GM23338 (cell line): ENCODE results near the gene SLC25A34.

ENCODE experiments used
- CREB1 ChIP-seq: fragments of 250-450 bp; sonication (Bioruptor Pico); IDR thresholded peaks from 2 replicates; pipeline ENCODE4 v1.5.0; 2020; ENCODE audit warnings: low read depth, mild to moderate bottlenecking, moderate library complexity
- EZH2 ChIP-seq: fragments of 200-600 bp; sonication (generic); IDR thresholded peaks from one replicate; pipeline ENCODE4 v1.8.0; 2017; ENCODE audit warnings: antibody characterized with exemption, mild to moderate bottlenecking, low read depth; ENCODE audit not compliant: unreplicated experiment
- EZH2phosphoT487 ChIP-seq: fragments of 200-600 bp; sonication (generic); IDR thresholded peaks from one replicate; pipeline ENCODE4 v1.8.1; 2018; ENCODE audit warnings: antibody characterized with exemption; ENCODE audit not compliant: unreplicated experiment
- JUNB ChIP-seq: IDR thresholded peaks from one replicate; pipeline ENCODE4 v1.6.1; 2016; ENCODE audit warnings: antibody characterized with exemption; ENCODE audit not compliant: unreplicated experiment
- NANOG ChIP-seq: IDR thresholded peaks from 2 replicates; pipeline ENCODE4 v1.6.1; 2016; ENCODE audit warnings: antibody characterized with exemption, borderline replicate concordance
- POLR2AphosphoS5 ChIP-seq: IDR thresholded peaks from 2 replicates; pipeline ENCODE4 v1.6.1; 2016; ENCODE audit warnings: antibody characterized with exemption, low read depth
- STAT1 ChIP-seq: IDR thresholded peaks from one replicate; pipeline ENCODE4 v1.6.1; 2016; ENCODE audit warnings: antibody characterized with exemption; ENCODE audit not compliant: unreplicated experiment
- ZNF114 ChIP-seq: fragments of 250-450 bp; sonication (Bioruptor Pico); IDR thresholded peaks from 2 replicates; pipeline ENCODE4 v1.5.0; 2020; ENCODE audit warnings: mild to moderate bottlenecking, moderate library complexity
- ZNF331 ChIP-seq: fragments of 250-450 bp; sonication (Bioruptor Pico); IDR thresholded peaks from 2 replicates; pipeline ENCODE4 v1.5.0; 2020; ENCODE audit warnings: low read depth, mild to moderate bottlenecking, moderate library complexity
- TF ChIP-seq, protein P1 (sequence below), 2 experiments: fragments of 200-600 bp in 1 of 2; sonication (generic) in 1 of 2; conservative IDR thresholded peaks; 2 replicates each; pipeline versions ENCODE4 v1.5.1 to v1.6.1; 2016 to 2017; ENCODE audit warnings: antibody characterized with exemption in 2 of 2, low read depth in 2 of 2, mild to moderate bottlenecking in 2 of 2, moderate library complexity in 1 of 2
- TF ChIP-seq, protein P2 (sequence below): IDR thresholded peaks from 2 replicates; pipeline ENCODE4 v1.6.1; 2016; ENCODE audit warnings: antibody characterized with exemption
- TF ChIP-seq, protein P3 (sequence below): IDR thresholded peaks from one replicate; pipeline ENCODE4 v1.6.1; 2018; ENCODE audit warnings: antibody characterized with exemption; ENCODE audit not compliant: unreplicated experiment
- TF ChIP-seq, protein P4 (sequence below): fragments of 250-450 bp; sonication (Bioruptor Pico); IDR thresholded peaks from 2 replicates; pipeline ENCODE4 v1.5.0; 2020; ENCODE audit warnings: mild to moderate bottlenecking, moderate library complexity

DNA sequence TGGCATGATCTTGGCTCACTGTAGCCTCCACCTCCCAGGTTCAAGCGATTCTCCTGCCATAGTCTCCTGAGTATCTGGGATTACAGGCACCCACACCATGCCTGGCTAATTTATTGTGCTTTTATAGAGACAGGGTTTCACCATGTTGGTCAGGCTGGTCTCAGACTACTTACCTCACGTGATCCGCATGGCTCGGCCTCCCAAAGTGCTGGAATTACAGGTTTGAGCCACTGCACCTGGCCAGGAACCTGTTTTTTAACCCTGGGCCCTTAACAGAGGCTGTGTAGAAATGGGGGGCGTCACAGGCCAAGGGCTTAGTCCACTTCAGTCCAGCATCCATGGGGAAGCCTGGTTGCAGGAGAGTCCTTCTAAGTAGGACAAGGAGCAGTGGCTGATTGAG, 31.9 kb downstream of the SLC25A34 start:
- TF ChIP-seq EZH2 (no peak), POLR2AphosphoS5 (no peak), EZH2phosphoT487 (no peak), JUNB (no peak), CREB1 (CRISPR knock-in tag) (no peak), NANOG (no peak), ZNF114 (CRISPR knock-in tag) (no peak), ZNF331 (CRISPR knock-in tag) (no peak), STAT1 (no peak)
- TF ChIP-seq, protein P1, sequence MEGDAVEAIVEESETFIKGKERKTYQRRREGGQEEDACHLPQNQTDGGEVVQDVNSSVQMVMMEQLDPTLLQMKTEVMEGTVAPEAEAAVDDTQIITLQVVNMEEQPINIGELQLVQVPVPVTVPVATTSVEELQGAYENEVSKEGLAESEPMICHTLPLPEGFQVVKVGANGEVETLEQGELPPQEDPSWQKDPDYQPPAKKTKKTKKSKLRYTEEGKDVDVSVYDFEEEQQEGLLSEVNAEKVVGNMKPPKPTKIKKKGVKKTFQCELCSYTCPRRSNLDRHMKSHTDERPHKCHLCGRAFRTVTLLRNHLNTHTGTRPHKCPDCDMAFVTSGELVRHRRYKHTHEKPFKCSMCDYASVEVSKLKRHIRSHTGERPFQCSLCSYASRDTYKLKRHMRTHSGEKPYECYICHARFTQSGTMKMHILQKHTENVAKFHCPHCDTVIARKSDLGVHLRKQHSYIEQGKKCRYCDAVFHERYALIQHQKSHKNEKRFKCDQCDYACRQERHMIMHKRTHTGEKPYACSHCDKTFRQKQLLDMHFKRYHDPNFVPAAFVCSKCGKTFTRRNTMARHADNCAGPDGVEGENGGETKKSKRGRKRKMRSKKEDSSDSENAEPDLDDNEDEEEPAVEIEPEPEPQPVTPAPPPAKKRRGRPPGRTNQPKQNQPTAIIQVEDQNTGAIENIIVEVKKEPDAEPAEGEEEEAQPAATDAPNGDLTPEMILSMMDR (conservative IDR thresholded peaks at IDR 0.05; ENCODE audit: low read depth in 2 of 2), result no peak
- TF ChIP-seq, protein P2, sequence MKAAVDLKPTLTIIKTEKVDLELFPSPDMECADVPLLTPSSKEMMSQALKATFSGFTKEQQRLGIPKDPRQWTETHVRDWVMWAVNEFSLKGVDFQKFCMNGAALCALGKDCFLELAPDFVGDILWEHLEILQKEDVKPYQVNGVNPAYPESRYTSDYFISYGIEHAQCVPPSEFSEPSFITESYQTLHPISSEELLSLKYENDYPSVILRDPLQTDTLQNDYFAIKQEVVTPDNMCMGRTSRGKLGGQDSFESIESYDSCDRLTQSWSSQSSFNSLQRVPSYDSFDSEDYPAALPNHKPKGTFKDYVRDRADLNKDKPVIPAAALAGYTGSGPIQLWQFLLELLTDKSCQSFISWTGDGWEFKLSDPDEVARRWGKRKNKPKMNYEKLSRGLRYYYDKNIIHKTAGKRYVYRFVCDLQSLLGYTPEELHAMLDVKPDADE, result no peak
- TF ChIP-seq, protein P3, sequence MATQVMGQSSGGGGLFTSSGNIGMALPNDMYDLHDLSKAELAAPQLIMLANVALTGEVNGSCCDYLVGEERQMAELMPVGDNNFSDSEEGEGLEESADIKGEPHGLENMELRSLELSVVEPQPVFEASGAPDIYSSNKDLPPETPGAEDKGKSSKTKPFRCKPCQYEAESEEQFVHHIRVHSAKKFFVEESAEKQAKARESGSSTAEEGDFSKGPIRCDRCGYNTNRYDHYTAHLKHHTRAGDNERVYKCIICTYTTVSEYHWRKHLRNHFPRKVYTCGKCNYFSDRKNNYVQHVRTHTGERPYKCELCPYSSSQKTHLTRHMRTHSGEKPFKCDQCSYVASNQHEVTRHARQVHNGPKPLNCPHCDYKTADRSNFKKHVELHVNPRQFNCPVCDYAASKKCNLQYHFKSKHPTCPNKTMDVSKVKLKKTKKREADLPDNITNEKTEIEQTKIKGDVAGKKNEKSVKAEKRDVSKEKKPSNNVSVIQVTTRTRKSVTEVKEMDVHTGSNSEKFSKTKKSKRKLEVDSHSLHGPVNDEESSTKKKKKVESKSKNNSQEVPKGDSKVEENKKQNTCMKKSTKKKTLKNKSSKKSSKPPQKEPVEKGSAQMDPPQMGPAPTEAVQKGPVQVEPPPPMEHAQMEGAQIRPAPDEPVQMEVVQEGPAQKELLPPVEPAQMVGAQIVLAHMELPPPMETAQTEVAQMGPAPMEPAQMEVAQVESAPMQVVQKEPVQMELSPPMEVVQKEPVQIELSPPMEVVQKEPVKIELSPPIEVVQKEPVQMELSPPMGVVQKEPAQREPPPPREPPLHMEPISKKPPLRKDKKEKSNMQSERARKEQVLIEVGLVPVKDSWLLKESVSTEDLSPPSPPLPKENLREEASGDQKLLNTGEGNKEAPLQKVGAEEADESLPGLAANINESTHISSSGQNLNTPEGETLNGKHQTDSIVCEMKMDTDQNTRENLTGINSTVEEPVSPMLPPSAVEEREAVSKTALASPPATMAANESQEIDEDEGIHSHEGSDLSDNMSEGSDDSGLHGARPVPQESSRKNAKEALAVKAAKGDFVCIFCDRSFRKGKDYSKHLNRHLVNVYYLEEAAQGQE, result no peak
- TF ChIP-seq, protein P4, sequence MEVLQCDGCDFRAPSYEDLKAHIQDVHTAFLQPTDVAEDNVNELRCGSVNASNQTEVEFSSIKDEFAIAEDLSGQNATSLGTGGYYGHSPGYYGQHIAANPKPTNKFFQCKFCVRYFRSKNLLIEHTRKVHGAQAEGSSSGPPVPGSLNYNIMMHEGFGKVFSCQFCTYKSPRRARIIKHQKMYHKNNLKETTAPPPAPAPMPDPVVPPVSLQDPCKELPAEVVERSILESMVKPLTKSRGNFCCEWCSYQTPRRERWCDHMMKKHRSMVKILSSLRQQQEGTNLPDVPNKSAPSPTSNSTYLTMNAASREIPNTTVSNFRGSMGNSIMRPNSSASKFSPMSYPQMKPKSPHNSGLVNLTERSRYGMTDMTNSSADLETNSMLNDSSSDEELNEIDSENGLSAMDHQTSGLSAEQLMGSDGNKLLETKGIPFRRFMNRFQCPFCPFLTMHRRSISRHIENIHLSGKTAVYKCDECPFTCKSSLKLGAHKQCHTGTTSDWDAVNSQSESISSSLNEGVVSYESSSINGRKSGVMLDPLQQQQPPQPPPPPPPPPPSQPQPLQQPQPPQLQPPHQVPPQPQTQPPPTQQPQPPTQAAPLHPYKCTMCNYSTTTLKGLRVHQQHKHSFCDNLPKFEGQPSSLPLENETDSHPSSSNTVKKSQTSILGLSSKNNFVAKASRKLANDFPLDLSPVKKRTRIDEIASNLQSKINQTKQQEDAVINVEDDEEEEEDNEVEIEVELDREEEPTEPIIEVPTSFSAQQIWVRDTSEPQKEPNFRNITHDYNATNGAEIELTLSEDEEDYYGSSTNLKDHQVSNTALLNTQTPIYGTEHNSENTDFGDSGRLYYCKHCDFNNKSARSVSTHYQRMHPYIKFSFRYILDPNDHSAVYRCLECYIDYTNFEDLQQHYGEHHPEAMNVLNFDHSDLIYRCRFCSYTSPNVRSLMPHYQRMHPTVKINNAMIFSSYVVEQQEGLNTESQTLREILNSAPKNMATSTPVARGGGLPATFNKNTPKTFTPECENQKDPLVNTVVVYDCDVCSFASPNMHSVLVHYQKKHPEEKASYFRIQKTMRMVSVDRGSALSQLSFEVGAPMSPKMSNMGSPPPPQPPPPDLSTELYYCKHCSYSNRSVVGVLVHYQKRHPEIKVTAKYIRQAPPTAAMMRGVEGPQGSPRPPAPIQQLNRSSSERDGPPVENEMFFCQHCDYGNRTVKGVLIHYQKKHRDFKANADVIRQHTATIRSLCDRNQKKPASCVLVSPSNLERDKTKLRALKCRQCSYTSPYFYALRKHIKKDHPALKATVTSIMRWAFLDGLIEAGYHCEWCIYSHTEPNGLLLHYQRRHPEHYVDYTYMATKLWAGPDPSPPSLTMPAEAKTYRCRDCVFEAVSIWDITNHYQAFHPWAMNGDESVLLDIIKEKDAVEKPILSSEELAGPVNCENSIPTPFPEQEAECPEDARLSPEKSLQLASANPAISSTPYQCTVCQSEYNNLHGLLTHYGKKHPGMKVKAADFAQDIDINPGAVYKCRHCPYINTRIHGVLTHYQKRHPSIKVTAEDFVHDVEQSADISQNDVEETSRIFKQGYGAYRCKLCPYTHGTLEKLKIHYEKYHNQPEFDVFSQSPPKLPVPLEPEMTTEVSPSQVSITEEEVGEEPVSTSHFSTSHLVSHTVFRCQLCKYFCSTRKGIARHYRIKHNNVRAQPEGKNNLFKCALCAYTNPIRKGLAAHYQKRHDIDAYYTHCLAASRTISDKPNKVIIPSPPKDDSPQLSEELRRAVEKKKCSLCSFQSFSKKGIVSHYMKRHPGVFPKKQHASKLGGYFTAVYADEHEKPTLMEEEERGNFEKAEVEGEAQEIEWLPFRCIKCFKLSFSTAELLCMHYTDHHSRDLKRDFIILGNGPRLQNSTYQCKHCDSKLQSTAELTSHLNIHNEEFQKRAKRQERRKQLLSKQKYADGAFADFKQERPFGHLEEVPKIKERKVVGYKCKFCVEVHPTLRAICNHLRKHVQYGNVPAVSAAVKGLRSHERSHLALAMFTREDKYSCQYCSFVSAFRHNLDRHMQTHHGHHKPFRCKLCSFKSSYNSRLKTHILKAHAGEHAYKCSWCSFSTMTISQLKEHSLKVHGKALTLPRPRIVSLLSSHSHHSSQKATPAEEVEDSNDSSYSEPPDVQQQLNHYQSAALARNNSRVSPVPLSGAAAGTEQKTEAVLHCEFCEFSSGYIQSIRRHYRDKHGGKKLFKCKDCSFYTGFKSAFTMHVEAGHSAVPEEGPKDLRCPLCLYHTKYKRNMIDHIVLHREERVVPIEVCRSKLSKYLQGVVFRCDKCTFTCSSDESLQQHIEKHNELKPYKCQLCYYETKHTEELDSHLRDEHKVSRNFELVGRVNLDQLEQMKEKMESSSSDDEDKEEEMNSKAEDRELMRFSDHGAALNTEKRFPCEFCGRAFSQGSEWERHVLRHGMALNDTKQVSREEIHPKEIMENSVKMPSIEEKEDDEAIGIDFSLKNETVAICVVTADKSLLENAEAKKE (CRISPR knock-in tag), result no peak
